Superior temporal gyrus (tissue), 1 donor: ENCODE measurements around the gene DTNBP1.

ENCODE experiments used
- DNase-seq: peaks from one replicate; pipeline ENCODE4 v3.0.0-alpha.2; 2016; ENCODE audit errors: extremely low spot score

DTNBP1 gene

GRCh38 chr6:15626160-15626559, 36.7 kb downstream of the DTNBP1 start:
- no peak for DNase-seq

GRCh38 chr6:15623276-15624116, 39.3 kb downstream of the DTNBP1 start:
- DNase-seq = peak; percentile 78

DNA sequence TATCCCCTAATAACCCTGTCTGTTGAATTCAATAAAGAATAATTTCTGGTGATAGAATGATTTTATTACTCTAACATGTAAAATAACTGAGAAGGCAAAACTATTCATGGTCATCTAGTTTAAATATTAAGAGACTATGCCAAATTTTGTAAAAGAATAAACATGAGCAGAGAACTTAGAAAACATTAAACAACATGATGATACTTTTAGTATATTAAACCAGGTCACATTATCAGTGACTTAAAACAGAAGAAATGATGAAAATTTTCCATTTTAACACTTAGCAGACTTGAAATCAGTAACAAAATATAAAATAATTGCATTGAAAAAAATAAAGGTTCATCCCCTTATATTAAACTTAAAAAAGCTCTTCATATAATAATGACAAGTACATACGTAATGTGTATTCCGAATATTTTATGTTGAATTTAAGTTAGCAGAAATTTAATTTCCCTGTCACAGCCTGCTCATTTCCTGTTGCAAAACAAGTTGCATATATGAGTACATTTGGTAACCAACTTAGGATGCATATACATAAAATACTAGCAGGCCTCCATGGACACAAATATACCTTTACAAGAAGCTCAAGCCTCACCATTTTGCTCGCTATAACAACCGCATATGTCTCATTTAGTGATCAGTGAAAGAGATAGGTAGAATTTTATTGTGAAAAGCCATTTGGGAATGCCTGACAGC, 40.6 kb downstream of the DTNBP1 start:
- no peak for DNase-seq

GRCh38 chr6:15621203-15622044, 41.4 kb downstream of the DTNBP1 start:
- no peak for DNase-seq

- no peak for DNase-seq
Observed at GRCh38 chr6:15620611-15621010, 42.2 kb downstream of the DTNBP1 start.

DNA sequence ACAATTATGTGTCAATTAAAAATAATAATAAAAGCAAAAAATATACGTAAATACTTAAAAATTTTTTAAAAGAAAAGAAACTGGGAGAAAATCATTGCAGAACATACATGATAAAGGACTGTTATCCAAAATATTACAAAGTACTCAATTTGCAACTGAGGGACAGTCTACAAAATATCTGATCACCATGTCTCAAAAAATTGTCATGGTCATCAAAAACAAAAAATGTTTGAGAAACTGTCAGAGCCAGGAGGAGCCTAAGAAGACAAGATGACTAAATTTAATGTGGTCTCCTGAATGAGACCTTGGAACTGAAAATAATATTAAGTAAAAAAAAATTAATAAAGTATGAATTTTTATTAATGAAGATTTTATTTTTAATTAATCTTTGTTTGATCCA, 43.5 kb downstream of the DTNBP1 start:
- no peak for DNase-seq

DNA sequence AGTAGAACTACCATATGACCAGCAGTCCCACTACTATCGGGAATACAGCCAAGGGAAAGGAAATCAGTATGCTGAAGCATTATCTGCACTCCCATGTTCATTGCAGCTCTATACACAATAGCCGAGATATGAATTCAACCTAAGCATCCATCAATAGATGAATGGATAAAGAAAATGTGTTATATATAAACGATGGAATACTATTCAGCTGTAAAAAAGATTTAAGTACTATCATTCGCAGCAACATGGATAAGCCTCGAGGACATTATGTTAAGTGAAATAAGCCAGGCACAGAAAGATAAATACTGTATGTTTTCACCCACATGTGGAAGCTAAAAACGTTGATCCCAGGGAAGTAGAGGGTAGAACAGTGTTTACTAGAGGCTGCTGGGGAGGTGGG, 44.1 kb downstream of the DTNBP1 start:
- no peak for DNase-seq

GRCh38 chr6:15616261-15616660, 46.6 kb downstream of the DTNBP1 start:
- no peak for DNase-seq

- DNase-seq = no peak
Observed at GRCh38 chr6:15615802-15616201, 47.0 kb downstream of the DTNBP1 start.

DNA sequence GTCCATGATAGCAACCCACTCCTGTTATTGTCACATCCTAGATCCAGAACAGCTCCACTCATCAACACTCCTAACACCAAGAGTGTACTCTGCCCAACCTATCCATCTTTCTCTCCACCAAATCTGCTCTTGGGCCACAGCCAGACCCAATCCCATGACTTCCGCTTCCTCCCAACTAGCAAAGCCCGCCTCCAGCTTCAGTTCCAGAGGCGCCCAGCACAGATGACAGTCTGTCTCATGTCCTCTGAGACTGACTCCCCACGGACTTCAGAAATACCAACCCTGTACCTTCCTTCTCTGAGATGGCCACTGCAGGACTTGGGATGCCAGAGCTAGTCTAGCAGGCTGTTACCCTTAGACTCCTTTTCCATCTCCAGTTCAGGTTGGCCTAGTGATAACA, 48.6 kb downstream of the DTNBP1 start:
- DNase-seq = no peak

- DNase-seq = no peak
Observed at GRCh38 chr6:15608396-15608795, 54.4 kb downstream of the DTNBP1 start.

DNA sequence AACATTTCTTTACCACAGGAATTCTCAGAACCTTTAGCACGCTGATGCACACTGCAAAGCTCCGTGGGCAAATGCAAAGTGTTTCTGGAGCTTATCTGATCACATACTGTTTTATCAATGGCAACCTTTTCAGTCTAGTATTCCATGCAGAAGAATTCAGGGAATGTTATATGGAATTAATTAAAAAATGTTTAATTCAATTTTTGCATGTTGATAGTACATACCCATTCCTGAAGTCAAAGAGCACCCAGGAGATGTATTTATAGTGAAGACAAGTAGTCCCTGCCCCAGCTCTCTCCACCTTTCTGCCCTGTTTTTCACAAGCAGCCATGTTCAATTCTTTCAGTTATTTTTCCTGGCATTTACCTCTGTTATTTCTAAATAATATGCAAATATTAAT, 55.2 kb downstream of the DTNBP1 start:
- no peak for DNase-seq

GRCh38 chr6:15606347-15606746, 56.5 kb downstream of the DTNBP1 start:
- DNase-seq = no peak

DNA sequence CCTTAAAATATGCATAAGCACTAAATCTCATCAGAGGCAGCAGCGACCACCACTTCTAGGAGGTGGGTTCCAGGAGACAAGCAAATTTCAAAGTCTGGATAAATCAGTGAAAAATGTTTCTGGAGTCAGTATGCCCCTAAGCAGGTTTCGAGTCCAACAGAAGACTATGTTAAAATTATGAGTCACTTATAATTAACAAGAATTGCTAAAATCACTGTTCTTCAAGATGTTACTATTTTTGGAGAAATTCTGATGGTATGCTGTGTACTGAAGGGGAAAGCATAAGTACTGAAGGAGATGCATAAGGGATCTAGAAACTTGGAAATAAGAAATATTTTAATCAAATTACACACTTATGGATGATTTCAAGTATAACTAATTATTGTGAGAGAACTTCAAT, 58.0 kb downstream of the DTNBP1 start:
- DNase-seq = no peak

- no peak for DNase-seq
Observed at GRCh38 chr6:15602154-15602553, 60.7 kb downstream of the DTNBP1 start.

DNA sequence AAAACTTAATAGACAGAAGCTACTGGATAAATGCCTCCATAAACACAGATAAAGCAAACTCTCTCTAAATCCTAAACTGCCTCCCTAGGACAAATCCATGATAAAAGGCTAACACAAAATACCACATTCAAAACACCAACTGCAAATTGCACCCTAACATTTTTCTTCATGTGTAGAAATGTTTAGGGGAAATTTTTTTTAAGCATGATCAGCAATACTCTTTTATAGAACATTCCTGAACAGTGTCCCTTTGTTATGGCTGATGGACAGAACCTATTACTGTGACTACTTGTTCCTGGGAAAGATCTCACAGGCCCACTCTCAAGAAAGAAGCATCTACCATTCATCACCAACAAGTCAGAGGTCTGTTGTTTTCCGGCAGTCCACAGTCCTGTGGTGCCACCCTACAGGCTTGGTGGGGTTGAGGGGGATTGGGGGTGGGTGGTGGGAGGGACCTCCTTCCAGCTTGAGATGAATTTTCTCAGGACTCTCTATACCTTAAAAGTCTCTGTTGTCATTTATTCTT, 64.5 kb downstream of the DTNBP1 start:
- DNase-seq = no peak

- DNase-seq = no peak
Observed at GRCh38 chr6:15596186-15596896, 66.5 kb downstream of the DTNBP1 start.

- DNase-seq = no peak
Observed at GRCh38 chr6:15595461-15596173, 67.2 kb downstream of the DTNBP1 start.

GRCh38 chr6:15594512-15595259, 68.1 kb downstream of the DTNBP1 start:
- no peak for DNase-seq

DNA sequence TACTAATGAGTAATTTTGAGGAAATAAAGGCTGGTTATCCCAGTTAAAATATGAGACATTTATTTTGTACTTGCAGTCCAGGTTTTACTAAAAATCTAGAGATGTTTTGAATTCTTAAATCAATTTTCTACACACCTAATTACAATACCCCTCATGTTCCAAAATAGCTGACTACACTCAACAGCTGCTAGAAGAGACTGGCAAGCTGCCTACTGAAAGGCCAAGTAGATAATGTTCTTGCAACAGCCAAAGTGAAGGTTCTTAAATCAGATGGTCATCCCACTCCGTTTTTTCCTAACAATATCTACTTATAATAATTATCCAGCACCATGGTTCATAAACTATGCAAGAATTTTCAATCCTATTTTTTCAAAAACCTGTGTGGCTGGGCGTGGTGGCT, 69.0 kb downstream of the DTNBP1 start:
- DNase-seq = no peak
